ENCODE results near the gene HAAO. TPM values are rescaled to one million over a fixed set of nuclear protein-coding genes. Genes with fewer than 3 reads are reported as not detected.

The HAAO gene
- polyA plus RNA-seq, 1 donor: 19.7 TPM

- no peak for DNase-seq (ENCODE audit: low read depth)
Observed at GRCh38 chr2:42768706-42769256, 23.6 kb downstream of the HAAO start.

DNA sequence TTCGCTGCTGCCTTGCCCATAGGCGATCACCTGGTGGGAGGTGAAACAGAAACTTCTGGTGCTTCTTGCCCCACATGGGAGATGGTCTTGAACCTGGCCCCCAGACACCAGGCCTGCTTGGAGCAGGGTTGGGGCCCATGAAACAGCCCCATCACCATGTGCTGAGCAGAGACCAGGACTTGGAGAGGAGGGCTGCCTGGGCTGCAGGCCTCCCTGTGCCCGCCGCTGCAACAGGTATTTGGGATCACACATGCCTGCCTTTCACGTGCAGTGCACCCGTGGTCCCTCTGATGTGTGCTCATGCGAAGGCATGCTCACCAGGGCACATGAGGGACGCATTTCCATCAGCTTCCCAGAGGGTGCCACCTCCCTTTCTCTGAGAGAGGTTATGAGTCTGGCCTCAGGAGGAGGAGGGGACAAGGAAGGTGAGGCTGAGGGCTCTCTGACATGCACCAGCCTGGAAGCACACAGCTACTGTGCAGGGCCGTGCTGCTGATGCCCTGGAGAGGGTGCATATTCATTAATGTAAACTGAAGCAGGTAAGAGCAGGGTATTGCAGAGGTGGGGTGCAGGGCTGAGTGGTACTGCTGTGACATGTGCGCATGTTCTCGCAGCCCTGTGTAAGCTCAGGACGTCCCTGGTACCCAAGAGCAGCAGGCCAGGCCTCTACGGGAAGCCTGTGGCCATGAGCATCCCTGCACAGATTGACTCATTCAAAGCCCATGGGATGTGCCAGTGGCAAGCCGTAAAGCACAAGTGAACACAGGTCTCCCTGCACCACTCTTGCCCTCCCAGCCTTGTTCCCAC is 24.3 kb downstream of the HAAO start:
- no peak for DNase-seq (ENCODE audit: low read depth)

DNA sequence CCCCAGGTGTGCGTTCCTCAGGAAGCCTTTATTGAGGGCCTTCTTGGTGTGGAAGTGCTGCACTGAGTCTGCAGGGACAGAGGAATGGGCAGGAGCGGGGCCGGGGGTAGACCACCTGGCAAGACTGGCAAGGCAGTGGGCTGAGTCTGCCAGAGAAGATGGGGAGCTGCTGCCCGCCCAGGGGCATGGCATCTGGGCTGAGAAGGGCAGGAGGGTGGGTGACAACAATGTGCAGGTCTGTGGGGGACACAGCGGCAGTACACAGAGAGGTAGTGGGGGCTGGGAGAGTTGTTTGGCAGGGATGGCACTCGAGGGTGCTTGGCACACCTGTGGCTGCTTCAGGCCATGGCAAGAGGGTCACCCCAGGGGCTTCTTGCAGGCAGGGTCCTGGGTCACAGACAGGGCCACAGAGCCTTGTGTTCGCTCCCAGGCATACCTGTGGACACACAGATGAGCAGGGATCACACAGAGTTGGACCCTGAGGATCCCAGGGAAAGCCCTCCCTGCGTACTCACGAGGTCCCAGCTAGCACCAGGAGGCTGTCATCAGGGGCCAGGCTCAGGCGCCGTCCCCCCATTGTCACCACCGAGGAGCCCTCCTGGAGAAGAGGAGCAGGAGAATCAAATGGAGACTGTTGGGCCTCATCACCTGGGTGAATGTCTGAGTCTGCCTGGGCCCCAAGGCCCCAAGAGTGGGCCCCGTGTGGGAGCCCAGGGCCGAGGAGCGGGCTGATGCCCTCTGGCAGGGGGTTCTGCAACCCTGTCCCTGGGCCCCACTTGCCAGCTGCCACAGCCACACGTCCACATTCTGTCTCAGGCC is 25.1 kb downstream of the HAAO start:
- no peak for DNase-seq (ENCODE audit: low read depth)

- DNase-seq (ENCODE audit: low read depth): no peak
Observed at GRCh38 chr2:42765686-42766085, 26.7 kb downstream of the HAAO start.

DNA sequence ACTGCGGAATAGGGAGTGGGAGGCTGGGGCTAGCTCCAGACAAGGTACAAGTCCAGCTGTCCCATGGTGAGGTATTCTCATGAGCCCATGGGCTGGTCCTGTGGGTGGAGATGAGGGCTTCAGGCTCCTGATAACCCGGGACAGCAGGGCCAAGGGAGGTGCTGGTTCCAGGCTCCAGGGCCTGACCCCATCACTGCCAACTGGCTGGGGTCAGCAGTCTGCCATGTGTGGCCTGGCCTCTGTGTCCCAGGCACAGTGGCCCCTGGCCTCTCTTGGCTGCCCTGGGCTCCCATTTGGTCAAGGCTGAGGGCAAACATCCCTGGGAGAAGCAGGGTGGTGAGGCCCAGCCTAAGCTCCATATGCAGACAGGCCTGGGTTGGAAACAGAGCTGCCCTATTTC is 27.5 kb downstream of the HAAO start:
- DNase-seq (ENCODE audit: low read depth): no peak

DNA sequence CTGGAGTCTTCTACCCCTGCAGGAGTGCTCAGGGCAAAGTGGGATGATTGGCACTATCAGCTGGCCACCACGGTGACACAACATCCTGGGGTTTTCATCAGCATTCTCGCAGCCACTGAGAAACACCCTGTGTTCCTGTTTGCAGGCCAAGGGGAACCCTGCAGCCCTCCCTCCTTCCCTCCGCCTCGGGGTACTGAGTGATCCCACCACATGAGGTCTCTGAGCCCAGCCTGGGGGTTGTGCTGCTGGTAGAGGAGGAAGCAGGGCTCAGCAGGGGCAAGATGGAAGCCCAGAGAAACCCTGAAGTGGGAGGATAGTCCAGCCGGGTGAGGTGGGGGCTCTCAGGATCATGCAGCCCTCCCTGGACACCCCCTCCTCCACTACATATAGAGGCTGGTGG is 28.3 kb downstream of the HAAO start, which contains the start of gene OXER1:
TSS of gene OXER1 (minus strand) at position 40 of the 400 bp plus-strand sequence. CDS start 73 bp downstream, outside the sequence.
- DNase-seq (ENCODE audit: low read depth): no peak

GRCh38 chr2:42762823-42763804 is 29.3 kb downstream of the HAAO start:
- no peak for DNase-seq (ENCODE audit: low read depth)

DNA sequence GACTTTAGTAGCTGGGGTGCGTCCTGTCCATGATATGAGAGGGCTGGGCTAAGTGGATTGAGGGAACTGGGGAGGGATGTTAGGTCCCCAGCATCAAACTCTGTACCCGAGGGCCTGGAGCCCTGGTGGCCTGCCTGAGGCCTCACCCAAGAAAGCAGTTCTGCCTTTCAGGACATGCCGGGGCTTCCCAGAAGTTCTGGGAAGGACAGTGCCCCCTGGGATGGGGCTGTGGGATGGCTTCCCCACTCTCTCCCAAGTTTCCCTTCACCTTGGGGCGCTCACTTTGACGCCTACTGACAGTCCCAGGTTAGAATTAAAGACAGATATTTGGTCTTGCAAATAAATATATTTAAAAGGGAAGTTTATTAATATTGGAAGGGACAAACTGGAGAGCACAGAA is 30.2 kb downstream of the HAAO start:
- DNase-seq (ENCODE audit: low read depth): no peak

- DNase-seq (ENCODE audit: low read depth): no peak
Observed at GRCh38 chr2:42761554-42761953, 30.8 kb downstream of the HAAO start.

DNA sequence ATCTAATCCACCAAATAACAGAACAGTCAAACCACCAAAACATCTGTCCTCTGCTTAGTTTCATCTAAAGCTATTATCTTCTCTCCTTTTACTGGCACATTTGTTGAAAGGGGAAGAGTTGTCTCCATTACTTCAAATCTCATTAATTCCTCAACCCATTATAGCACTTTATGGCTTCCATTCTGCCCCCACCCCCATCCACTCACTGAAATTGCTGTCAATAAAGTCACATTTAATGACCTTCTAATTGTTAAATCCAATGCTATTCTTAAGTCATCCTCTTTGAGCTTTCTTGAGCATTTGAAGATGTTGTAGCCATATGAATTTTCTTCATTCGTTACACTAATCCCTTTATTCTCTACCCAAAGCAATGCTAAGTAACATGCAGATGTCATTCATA is 33.6 kb downstream of the HAAO start:
- no peak for DNase-seq (ENCODE audit: low read depth)

DNA sequence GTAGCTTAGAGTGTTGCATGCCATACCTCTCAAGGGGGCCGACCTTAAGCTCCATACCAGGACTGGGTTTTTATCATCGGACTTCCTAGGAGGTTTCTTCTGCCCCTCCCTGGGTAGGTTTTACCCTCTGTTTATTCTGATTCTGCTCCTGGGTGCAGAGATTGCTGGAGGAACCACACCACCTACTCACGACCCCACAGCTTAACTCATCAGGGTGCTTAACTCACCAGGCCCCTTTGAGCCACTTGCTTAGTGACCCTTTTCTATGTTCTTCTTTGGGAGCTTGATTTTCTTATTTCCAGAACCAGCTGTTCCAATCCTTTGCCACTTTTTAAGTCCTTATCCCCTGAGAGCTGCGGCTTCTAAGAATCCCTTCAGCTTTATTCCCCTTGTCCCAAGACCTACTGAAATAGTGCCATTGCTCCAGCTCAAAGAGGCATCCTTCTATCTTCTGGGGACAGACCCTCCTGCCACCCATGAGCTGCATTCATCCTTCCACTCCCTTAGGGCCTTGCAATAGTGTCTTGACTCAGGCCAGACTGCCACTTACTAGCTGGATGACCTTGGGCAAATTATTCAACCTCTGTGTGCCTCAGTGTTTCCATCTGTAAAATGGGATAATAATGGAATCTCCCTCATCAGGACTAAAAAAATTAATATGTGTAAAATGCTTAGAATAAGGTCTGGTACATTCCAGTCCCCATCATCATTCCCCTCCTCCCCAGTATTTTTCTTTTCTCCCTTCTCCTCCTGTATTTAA is 34.2 kb downstream of the HAAO start:
- no peak for DNase-seq (ENCODE audit: low read depth)

DNA sequence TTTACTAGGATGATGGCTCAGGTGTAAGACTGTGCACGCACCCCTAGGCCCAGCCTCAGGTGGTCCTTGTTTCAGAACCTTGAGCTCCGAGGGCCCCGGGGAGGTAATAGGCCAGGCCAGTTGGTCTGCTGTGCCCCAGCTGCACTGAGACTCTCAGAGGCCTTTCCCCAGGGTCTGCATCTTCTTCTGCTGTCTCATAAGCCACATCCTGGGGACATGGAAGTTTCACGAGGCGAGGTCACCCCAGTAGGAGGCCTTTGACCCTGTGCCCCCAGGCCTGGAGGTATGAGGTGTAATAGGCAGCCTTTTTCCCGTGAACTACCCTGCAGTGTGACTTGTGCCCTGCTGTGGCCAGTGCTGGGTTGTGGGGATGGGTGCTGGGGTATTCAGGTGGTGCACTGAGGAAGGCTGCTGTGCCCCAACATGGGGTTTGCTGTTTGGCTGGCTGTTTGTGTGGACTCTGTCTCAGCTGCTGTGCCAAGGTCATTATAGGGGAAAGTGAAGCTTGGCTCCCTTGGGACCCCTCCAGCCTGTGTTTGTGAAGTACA is 35.3 kb downstream of the HAAO start:
- no peak for DNase-seq (ENCODE audit: low read depth)

GRCh38 chr2:42756150-42756775 is 36.1 kb downstream of the HAAO start:
- DNase-seq (ENCODE audit: low read depth): no peak

GRCh38 chr2:42755191-42755880 is 37.0 kb downstream of the HAAO start:
- DNase-seq (ENCODE audit: low read depth): no peak

DNA sequence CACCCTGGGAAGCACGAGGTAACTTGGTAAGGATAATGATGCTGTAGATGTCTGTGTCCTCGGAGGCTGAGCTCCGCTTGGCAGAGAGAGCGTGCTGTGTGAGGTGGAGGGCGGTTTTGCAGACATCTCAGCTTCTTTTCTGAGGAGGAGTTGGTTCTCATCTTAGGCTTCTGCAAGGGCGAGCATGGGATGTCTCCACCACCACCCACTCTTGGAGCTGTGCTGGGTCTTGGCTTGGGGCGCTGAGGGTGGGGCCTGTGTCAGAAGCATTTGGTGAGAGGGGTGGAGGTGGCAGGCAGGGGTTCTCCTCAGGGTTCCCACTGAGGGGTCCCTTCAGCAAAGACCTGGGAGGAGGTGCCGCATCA is 37.6 kb downstream of the HAAO start:
- no peak for DNase-seq (ENCODE audit: low read depth)

- DNase-seq (ENCODE audit: low read depth): no peak
Observed at GRCh38 chr2:42754021-42754775, 38.2 kb downstream of the HAAO start.

DNA sequence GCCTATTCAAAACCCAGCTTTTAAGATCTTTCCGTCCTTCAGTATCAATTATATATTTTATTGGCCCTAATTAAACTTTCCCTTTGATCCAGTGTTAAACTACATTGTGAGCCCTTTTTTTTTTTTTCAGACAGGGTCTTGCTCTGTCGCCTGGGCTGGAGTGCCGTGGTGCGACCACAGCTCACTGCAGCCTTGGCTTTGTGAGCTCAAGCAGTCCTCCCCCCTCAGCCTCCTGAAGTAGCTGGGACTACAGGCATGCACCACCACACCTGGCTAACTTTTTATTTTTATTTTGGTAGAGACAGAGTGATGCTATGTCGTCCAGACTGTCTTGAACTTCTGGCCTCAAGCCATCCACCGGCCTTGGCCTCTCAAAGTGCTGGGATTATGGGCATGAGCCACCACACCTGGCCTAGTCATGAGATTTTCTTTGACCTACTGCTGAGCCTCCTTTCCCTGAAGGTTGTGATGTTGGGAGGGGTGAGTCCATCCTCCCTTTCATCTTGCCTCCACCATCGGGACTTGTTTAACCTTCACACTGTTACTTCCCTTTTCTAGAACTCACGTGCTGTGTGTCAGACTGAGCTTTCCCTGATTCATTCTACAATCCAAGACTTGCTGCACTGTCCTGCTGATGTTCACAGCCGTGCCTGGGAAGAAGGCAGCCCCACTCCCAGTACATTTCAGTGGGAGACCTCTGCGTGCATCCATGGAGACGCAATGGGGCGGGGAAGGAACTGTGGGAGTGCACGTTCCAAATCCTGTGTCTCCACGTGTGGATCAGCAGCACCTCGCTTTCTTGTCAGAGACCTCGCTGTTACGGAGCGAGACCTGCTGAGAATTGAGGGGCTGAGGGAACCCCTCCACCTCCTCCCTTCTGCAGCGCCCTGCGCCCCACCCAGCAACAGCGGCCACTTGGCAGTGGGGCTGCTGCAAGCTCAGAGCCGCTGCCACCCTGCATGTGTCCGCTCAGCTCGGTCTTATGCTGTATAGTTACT is 39.3 kb downstream of the HAAO start:
- DNase-seq (ENCODE audit: low read depth): no peak

Data from forelimb muscle (tissue), 1 donor.